Lower lobe of right lung (tissue), 2 donors: ENCODE results near the gene PGLYRP3. TPM values are rescaled to one million over a fixed set of nuclear protein-coding genes. Genes with fewer than 3 reads are reported as not detected.

ENCODE experiments used
- ATAC-seq, 2 donors: fragments of 200-7000 bp; cut with Tn5 transposase; one replicate each; pipeline ENCODE4 v1.9.1; 2020 to 2022; ENCODE audit warnings: mild to moderate bottlenecking in 2 of 2, moderate library complexity in 2 of 2
- DNase-seq: peaks from one replicate; pipeline ENCODE4 v3.0.0-alpha.2; 2020
- H3K27ac ChIP-seq: fragments of 200-600 bp; one replicate; pipeline ENCODE4 v1.8.0; 2022
- H3K27me3 ChIP-seq: fragments of 200-600 bp; one replicate; pipeline ENCODE4 v1.8.0; 2022; ENCODE audit warnings: low read depth
- H3K36me3 ChIP-seq: fragments of 200-600 bp; one replicate; pipeline ENCODE4 v1.8.0; 2022; ENCODE audit warnings: mild to moderate bottlenecking
- H3K4me1 ChIP-seq: fragments of 200-600 bp; one replicate; pipeline ENCODE4 v1.8.0; 2022
- H3K4me3 ChIP-seq: fragments of 200-600 bp; one replicate; pipeline ENCODE4 v1.8.0; 2022; ENCODE audit warnings: mild to moderate bottlenecking
- H3K9me3 ChIP-seq: fragments of 200-600 bp; one replicate; pipeline ENCODE4 v1.8.0; 2022
- CTCF ChIP-seq: fragments of 200-600 bp; IDR thresholded peaks from one replicate; pipeline ENCODE4 v1.8.0; 2022; ENCODE audit warnings: antibody characterized with exemption, mild to moderate bottlenecking
- intact Hi-C: fragments of 100-400 bp; cut with DNase I; formaldehyde crosslinking; loops from one replicate; pipeline ENCODE4 v1.11.0; 2022
- total RNA-seq: library from RNA; stranded (reverse); fragmentation: NEBNext Ultra II Directional; extraction: Animal tissue kit (Norgen Biotek cat#: 25700); gene quantifications from one replicate; pipeline ENCODE4 v1.2.1, GENCODE V29; 2021
- donor health status: DM: no; HTN: yes; CAD: no; lungs with severe emphysema.

Gene PGLYRP3
- total RNA-seq, 1 donor from 2014 or later, result not detected

DNA sequence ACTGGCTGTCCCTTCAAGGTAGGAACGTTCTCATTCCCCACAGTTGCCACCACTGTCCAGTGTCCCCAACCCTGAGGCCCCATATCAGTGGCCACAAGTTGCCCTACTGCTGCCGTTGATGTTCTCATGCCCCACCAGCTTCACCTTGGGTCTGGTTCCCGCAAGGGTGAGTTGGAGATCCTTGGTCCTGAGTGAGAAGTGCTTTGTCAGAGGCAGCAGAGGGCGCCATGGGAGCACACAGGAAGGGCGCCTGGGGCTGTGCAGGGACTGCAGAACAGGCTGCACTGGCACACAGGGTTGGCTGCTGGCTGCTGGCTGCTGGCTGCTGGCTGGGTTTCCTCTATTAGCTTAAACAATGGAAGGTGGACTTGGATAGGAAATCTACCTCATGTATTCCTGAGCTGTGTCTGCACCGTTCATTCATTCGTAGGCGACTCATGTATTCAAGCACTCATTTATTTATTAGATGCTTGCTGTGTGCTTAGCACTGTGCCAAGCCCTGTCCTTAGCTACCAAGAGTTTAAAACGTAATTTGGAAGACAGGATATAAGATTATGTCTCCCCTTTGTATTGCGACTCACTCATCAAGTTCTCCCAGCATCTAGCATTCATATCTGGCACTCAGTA, 42.8 kb upstream of the PGLYRP3 start:
- intact Hi-C loops, result no loop called here
- ATAC-seq, result peak; percentile 63 to 80
- peak; percentile 50 for TF ChIP-seq CTCF

DNA sequence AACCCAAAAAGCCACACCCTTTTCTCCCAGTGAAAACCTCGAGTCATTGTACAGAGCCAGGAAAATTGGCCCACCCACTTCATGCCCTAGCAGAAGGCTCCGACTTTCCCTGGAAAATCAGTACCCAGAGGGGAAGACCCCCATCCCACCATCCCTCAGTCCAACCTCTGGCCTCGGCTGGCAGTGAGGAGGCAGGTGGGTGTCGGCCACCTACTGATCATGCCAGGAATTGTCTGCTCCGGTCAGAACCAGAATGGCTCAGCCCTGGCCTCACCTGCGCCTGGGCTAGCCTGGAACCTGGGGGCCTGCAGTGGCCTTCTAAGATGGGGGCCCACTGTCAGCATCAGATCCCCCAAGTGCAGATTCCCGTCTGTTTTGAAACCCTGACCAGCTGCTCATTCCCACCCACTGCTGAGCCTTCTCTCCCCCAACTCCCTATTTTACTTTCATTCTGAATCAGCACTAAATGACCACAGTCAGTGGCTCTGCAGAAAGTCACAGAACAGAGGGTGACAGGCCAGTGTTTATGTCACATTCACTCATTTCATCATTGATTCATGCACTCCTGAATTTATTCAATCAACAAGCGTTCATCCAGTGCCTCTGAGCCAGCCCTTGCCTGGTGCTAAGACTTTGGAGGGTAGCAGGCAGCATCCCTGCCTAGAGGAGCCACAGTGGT, 41.9 kb upstream of the PGLYRP3 start:
- Histone ChIP-seq H3K36me3 (no peaks in the 10 kb centered on the region), H3K9me3 (no peaks in the 10 kb centered on the region), H3K27ac (no peak overlapping the region), H3K4me1 (peaks cover 12% of the 10 kb centered on the region), H3K27me3 (peaks cover 8% of the 10 kb centered on the region), H3K4me3 (no peak overlapping the region)
- intact Hi-C loops, result no loop called here
- DNase-seq (no peak), ATAC-seq (no peak)
- no peak for TF ChIP-seq CTCF

More for the DNA sequence above, 42.8 kb upstream of the PGLYRP3 start:
- H3K4me3 ChIP-seq, result no peak overlapping the region
- H3K36me3 ChIP-seq, result no peaks in the 10 kb centered on the region
- H3K9me3 ChIP-seq, result no peaks in the 10 kb centered on the region
- peaks cover 8% of the 10 kb centered on the region for H3K27me3 ChIP-seq
- peaks cover 12% of the 10 kb centered on the region for H3K4me1 ChIP-seq
- DNase-seq, result peak; percentile 90
- no peak overlapping the region for H3K27ac ChIP-seq

DNA sequence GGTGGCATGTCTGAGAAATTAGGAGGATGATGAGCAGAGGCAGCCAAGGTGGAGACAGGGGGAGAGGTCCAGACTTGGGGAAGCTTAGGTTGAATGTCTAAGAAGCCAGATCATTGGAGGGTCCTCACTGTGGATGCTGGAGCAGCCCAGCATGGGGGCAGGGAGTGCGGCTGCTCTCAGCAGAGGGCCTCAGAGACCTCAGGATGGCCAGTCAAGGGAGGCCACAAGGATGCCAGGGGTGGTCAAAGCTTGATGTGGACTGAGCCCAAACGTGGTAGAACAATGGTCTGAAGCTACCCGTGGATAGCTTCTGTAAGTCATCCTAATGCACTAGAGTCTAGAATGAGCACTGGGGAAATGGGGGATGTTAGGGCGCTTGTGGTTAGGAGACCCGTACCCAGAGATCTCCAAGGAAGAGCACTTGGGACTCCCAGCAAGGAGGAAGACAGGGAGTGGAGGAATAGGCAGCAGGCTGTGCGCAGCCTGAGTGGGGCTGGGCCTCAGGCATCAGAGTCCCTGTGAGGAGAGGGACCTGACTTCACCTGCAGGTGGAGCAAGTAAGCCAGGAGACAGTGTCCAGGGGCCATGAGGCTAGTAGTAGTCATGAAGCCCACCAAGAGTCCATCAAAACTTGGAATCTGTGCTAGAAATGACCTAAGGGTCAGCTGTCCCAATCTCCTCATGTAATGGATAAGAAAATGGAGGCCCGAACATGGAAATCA, 40.6 kb upstream of the PGLYRP3 start:
- Histone ChIP-seq H3K27me3 (peaks cover 16% of the 10 kb centered on the region), H3K27ac (no peak overlapping the region), H3K4me3 (no peak overlapping the region), H3K4me1 (peaks cover 12% of the 10 kb centered on the region), H3K36me3 (no peaks in the 10 kb centered on the region), H3K9me3 (no peaks in the 10 kb centered on the region)
- ATAC-seq (no peak), DNase-seq (no peak)
- TF ChIP-seq CTCF, result no peak
- intact Hi-C loops, result no loop called here

- Histone ChIP-seq H3K27me3 (peaks cover 18% of the 10 kb centered on the region), H3K4me1 (peaks cover 4% of the 10 kb centered on the region), H3K4me3 (no peak overlapping the region), H3K36me3 (no peaks in the 10 kb centered on the region), H3K9me3 (no peaks in the 10 kb centered on the region), H3K27ac (no peak overlapping the region)
- peak; percentile 93 for TF ChIP-seq CTCF
- intact Hi-C loops, result no loop called here
- ATAC-seq (peak; percentile 74 to 82), DNase-seq (peak; percentile 79)
These were observed 39.8 kb upstream of the PGLYRP3 start for GRCh38 chr1:153352523-153352922.

- no peak for ATAC-seq
- Histone ChIP-seq H3K27ac (no peak overlapping the region), H3K4me1 (peaks cover 7% of the 10 kb centered on the region), H3K4me3 (no peak overlapping the region), H3K36me3 (no peaks in the 10 kb centered on the region), H3K9me3 (no peaks in the 10 kb centered on the region), H3K27me3 (peaks cover 28% of the 10 kb centered on the region)
- TF ChIP-seq CTCF, result no peak
- no peak for DNase-seq
- intact Hi-C loops, result no loop called here
These were observed 37.7 kb upstream of the PGLYRP3 start for GRCh38 chr1:153350321-153350957.
